GM19397 (cell line): ENCODE data around the gene ATG101.
A peak's percentile ranks its signal among the peaks of the same experiment; 100 is the strongest.

Source experiments
- ATAC-seq: cut with Tn5 transposase; IDR thresholded peaks from one replicate; pipeline ENCODE4 v1.9.1; 2021; ENCODE audit warnings: mild to moderate bottlenecking, moderate library complexity; ENCODE audit not compliant: unreplicated experiment

Gene ATG101

GRCh38 chr12:52076811-52077210 is 7.0 kb downstream of the ATG101 start:
- no peak for ATAC-seq

DNA sequence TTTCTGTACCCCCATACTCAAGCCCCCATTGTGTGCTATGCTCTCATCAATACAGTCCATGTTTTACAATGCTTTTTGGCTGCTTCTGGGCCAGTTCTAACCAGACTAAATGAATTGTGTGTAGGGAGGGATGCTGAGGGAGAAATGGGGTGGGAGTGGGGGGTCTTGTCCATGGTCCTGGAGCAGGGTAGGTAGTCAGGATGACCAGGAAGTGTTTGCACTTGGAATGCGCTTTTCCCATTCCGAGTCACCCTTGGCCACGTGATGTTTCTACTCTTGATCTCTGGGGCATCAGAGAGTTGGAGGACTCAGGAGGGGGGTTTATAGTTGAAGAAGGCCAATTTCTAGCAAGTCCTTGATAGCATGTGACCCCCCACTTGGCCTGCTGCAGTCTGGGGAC is 8.5 kb downstream of the ATG101 start:
- ATAC-seq, result no peak

DNA sequence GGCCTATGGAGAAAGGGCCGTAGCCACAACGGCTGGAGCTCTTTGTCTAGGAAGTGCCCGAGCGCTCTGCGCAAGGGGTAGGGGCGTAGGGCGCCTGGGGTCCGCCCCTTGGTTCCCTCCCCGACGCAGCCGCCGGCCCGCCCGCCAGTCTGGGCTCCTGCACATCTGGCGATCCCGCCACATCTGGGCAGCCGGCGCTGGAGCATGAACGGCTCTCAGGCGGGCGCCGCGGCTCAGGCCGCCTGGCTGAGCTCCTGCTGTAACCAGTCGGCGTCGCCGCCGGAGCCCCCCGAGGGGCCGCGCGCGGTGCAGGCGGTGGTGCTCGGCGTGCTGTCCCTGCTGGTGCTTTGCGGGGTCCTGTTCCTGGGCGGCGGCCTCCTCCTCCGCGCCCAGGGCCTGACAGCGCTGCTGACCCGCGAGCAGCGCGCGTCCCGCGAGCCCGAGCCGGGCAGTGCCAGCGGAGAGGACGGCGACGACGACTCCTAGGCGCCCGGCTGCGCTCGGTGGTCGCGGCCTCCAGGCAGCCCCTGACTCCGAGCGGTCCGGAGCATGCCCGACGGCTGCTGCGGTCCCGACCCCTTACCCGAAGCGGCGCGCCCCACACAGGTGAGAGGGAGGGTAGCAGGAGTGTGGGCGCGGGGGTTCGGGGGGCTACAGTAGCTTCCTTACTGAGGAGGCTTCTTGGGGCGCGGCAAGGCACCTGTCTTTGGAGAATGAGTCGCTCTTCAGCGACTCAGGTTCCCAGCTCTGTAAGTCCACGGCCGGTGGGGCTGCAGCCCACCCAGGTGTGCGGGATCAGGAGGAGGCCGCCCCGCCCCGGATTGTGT is 10.0 kb downstream of the ATG101 start, which contains the start of gene SMIM41:
Gene SMIM41, plus strand, starts transcription at position 129 of the 827 bp plus-strand sequence. Its CDS starts 76 bp downstream, at position 205.
- no peak for ATAC-seq

DNA sequence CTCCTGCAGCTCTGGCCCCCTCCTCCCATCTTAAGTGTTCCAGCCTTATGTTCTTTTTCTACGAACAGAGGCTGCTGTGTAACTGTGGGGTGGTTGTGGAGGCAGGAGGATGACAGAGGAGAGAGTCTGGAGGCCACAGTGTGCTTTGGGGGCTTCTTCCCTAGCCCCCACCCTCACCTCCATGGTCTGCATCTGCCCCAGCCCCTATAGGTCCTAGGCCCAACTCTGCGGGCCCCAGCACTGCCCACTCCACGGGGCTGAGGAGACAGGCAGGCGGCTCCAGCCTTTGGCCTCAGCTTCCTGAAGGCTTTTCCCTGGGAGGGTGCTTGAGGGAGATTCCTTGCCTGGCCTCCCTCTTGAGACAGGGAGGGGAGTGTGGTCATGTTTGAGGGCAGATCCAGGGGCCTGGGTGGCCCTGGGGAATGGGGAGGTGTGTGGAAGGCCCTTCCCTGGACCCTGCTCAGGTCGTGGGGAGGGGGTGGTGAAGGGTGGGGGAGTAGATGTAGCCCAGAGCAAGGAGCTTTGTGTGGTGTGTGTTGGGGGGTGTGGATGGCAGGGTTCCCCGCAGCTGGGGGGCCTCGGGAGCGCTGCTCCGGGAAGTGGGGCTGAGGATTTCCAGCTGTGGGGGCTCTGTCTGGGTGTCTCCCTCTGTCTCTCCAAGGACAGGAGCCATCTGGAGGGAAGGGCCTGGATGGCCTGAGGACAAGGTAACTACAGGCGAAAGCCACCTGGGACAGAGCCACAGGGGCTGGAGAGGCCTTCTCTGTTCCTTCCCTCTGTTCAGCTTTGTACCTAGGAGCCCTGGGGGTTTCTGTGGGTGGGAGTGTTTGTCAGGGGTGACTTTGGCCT is 10.8 kb downstream of the ATG101 start:
- ATAC-seq, result no peak

- peak; percentile 75 for ATAC-seq
Measured at GRCh38 chr12:52081263-52081733, 11.5 kb downstream of the ATG101 start.

GRCh38 chr12:52082026-52082668 is 12.4 kb downstream of the ATG101 start:
- no peak for ATAC-seq

DNA sequence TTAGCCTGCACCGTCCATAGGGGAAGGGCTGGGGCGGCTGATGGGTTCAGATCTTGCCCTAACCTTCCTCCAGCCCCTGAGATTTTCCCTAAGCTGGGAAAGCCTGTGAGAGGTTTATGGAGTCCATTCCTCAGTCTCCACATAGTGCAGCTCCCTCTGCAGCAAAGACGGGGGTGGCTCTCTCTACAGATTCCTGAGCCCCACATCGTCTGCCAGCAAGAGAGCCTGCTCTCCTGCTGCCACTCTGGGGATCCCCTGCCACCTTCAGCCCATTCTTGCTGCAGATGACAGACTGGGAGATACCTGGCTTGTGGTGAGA is 12.8 kb downstream of the ATG101 start:
- ATAC-seq, result no peak

GRCh38 chr12:52082988-52083637 is 13.3 kb downstream of the ATG101 start:
- no peak for ATAC-seq

GRCh38 chr12:52083638-52083996 is 13.8 kb downstream of the ATG101 start:
- no peak for ATAC-seq

GRCh38 chr12:52084491-52085231 is 14.9 kb downstream of the ATG101 start:
- no peak for ATAC-seq

- ATAC-seq, result no peak
Measured at GRCh38 chr12:52085682-52086180, 16.0 kb downstream of the ATG101 start.

- no peak for ATAC-seq
Measured at GRCh38 chr12:52086366-52086765, 16.6 kb downstream of the ATG101 start.

DNA sequence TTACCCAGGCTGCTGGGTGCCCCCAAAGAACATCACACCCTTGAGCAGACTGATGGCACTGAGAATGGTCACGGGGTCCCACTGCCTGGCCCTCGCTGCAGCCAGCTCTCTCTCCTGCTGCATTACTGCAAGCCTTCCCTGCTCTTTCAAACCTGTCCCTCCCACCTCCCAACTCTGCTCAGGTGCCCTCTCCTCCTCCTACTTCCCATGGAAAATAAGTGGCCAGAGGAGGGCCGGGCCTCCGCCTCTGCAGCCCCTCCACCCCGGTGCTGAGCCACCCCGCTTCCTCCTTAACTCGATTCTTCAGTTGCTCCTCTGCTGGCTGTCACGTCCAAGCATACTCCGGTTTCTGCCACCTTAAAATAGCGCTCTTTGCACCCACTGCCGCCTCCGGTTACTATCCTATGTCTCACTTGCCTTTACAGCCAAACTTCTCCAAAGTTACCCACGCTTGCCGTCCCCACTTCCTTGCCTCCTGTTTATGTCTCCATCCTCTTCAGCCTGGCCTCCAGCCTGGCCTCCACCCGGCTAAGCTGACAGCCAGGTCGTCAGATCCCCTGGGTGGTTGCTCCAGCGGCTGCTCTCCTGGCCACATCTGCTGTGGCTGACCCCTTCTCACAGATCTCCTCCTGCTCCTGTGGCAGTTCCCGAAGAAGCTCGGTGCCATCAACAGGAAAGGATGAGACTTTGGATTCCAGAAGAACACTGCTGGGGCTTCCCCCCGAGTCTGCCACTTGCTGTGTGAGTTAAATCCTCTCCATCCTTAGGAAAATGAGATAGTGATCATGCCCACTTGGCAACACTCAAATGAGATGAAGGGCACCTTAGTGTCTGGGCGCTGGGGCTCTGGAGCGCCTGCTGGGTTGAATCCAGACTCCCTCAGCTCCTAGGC is 17.4 kb downstream of the ATG101 start:
- ATAC-seq, result no peak

DNA sequence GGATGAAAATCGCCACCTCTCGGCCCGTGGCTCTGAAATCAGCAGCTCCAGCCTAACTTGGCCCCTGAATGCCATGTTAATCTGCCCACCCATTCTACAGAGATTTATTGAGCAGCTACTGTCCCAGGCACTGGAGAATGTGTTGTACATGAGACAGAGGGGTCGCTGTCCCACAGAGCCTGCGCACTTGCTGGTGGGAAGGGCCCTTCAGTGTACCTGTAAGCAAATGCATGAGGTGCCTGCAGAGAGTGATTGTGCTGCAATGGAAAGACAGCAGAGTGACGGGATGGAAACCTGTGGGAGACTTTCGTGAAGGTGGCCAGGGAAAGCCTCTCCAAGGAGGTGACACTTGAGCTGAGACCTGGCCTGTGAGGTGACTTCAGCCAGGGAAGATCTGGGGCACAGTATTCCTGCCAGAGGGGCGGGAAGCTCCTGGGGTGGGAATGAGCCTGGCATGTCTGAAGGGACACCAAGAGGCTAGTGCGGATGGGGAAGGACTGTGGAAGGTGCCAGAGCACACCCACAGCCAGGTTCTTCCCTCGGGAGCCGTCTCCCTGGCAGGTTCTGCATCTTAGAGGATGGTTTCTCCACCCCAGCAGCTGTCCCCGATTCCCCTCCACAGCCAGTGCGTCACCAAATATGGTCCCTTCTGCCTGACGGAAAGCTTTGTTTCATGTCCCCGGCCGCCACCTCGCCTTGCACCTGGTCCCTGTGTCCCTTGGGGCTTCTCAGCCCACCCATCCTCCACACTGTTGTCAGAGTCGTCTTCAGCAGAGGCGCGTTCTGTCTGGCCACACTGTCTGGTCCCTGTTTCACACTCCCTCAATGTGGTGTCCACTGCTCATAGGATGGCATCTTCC is 18.4 kb downstream of the ATG101 start:
- ATAC-seq, result peak; percentile 61

GRCh38 chr12:52089491-52089890 is 19.7 kb downstream of the ATG101 start:
- no peak for ATAC-seq

DNA sequence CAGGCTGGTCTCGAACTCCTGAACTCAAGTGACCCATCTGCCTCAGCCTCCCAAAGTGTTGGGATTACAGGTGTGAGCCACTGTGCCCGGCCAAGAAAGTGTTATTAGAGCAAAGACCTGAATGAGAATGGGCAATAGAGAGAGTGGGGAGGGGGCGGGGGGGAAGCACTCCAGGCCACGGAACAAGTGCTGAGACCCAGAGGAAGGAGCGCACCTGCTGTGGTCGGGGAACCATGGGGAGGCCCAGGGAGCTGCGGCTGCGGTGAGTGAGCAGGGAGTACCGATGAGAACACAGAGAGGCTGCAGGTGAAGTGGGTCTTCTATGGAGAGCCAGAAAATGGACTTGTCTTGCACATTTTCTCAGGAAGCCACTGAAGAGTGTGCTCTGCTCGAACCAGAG is 20.5 kb downstream of the ATG101 start:
- no peak for ATAC-seq

- ATAC-seq, result no peak
Measured at GRCh38 chr12:52091061-52091460, 21.3 kb downstream of the ATG101 start.

DNA sequence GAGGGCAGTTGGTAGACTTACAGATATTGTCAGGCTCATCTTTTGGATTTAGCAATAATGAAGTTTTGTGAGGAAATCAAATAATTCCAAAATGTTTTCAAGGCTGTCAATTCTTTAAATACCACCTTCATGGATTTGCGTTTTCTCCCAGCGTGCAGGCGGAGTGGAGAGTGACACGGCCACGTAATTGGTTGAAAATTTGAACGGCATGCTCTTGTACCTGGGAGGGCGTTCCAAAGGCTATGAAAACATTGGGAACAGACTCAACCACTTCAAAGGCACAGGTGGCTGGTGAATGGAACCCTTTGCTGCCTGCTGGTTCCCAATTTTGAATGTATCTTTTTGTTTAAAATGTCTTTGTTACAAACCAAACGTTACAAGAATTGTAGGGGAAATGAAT is 22.1 kb downstream of the ATG101 start:
- no peak for ATAC-seq
